GM21367 (cell line): ENCODE measurements around the gene TMEM232.
"Not testable (repeated sequence)": the region's sequence is repeated elsewhere in the genome, so short reads cannot be mapped to it uniquely, and the experiment has no call there.

Experiments used
- ATAC-seq: cut with Tn5 transposase; IDR thresholded peaks from one replicate; pipeline ENCODE4 v1.9.1; 2021; ENCODE audit not compliant: unreplicated experiment

TMEM232 gene

DNA sequence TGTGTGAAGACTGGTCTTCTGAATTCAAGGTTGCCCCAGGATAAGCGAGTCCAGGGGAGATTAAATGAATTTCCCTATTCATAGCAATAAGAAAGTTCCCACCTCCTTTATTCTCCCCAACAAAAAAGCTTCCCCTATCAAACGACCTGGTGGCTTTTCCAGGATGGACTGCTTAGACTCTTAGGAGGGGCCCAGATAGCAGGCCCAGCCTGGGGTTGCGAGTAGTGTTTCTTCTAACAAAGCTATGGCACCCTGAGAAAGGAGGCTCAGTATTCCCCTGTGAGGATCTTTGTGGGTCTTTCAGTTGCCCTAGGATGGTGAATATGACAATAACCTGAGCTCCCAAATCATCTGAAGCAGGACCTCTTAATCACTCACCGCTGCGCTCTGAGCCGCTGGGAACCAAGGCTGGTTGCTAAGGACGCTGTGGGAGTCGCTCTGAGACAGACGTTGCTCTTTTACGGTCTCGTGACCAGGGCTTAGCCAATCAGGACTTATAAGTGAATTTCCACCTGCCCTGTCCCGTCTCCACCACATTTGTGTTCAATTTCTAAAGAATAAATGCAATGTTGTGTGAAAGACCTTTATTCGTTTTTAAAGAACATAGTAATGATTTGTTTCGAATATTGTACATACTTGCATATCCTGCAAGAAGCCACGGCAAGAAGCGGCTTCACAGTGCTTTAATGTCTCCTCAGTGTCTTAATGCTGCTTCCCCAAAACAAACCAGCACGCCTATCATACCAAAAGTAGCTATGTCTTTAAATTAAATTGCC lies at the start of gene TMEM232:
TMEM232 (minus strand) TSS at position 423 of the 776 bp plus-strand sequence. CDS start 59,319 bp downstream, outside the sequence.
- ATAC-seq, result peak; percentile 100

DNA sequence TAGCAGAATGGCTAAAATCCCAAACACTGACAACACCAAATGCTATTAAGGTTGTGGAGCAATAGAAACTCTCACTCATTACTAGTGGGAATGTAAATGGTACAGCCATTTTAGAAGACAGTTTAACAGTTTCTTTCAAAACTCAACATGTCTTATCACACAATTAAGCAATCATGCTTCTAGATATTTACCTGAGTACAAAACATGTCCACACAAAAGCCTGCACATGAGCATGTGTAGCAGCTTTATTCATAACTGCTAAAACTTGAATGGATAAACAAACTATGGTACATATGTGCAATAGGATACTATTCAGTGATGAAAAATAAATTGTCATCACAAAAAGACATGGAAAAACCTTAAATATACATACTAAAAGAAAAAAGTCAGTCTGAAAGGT lies 43.8 kb upstream of the TMEM232 start:
- no peak for ATAC-seq

DNA sequence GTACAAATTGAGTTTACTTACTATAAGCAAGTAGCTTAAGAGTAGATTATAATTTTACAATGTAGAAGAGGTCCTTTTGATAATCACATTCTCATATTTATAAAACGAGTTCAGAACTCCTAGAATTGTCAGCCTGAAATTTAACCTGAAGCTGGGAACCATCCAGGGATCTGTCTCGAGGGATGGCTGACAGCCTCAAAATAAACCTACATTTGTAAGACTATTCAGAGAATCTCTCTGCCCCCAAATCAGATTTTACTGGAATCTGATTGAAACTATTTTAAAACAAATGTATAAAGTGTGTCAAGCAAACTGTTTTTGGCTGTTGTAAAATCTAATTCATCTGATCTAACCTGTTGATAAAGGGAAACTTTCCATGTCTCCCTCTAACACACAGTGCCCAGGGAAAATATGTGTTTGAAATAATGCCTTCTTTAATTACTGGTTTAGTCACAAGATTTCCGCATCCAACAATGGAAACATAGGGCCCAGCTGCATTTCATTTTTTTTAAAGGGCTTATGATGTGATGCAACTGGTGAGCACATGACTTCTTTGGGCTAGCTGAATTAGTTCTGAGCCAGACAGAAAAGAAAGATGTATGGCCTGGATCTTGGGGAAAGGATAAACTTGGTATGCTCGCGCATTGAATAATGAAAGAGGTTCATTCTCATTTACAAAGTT lies 42.7 kb upstream of the TMEM232 start:
- ATAC-seq, result no peak

DNA sequence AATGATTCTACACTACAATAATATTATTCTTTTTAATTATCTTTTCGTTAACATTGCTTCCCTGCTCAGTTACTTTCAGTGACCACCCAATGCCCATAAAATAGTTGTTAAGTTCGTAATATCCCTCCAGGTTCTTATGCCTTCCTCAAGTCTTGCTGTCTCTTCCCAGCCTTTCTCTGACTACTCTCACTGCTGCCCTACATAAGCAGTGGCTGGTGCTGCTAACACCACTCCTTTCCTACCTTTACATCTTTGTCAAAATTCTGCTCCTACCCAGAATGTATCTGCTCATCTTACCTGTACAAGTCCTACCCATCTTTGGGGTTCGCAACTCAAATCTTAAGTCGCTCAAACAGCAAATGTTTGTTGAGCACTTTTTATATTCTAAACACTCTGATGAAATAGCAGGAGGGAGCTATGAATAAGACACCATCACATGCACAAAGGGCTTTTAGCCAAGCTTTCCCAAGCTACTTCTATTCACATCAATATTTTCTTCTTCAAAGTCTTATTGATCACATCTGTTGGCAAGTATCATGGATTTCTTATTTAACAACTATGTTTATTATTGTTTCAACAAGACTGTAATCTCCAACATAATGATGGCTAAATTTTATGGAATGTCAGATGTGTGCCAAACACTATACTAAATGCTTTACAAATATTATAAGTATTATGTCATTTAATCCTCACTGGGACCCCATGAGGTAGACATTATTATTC lies 41.8 kb upstream of the TMEM232 start:
- ATAC-seq, result no peak

DNA sequence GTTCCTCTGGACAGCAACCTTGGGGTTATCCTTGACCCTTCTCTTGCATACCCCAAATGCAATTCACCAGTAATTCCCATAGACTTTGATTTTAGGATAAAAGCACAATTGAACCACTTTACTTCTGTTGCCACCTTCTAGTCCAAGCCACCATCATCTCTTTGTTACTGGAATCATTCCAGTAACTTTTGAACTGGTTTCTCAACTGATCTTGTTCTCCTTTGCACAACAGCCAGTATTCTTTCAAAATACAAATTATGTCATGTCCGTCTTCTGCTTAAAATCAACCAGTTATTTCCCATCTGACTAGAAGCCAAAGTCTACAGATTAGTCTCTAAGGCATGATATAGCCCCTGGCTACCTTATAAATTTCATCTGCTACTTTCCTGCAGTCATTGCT lies 33.7 kb upstream of the TMEM232 start:
- ATAC-seq, result no peak

DNA sequence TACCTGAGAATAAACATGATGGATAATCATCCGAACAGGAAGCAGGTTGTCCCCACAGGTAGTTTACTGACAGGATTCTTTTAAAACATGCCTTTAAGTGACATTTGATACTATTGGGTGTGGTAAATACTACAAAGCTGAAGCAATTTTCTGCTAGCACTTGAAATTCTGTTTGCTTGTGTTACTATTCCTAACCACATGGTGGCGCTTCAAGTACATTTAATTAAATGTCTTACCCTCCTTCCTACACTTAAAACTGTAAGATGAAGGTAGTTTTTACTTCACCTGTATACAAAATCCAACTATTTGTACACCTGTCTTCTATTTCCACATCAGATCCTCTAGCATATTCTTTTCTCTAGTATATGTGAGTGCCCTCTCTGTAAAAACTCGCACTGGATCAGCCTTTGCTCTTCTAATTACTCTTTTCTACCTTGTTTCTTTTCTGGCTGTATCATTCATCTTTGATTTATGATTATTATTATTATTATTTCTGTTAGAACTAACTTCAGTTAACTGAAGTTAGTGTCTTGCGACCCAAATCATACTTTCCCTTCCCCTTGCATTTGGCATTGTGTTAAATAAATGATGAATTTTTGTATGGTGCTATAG lies 30.8 kb upstream of the TMEM232 start:
- ATAC-seq, result no peak

DNA sequence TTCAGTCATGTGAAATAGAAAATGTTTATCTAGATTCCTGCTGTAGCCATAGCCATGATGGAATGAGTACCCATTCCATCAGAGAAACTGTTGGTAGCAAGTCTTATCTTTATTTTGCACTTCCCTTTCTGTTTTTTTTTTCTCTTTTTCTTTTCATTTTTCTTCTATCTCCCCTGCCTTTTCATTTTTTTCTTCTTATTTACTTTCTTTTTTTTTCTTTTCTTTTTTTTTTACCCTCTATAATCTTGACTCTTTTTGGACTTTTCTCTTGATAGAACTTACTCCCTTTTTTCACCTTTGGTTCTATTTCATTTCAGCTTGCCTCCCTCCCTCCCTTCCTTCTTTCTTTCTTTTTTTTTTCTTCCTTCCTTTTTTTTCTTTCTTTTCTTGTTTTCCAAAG lies 27.7 kb upstream of the TMEM232 start:
- ATAC-seq, result no peak

DNA sequence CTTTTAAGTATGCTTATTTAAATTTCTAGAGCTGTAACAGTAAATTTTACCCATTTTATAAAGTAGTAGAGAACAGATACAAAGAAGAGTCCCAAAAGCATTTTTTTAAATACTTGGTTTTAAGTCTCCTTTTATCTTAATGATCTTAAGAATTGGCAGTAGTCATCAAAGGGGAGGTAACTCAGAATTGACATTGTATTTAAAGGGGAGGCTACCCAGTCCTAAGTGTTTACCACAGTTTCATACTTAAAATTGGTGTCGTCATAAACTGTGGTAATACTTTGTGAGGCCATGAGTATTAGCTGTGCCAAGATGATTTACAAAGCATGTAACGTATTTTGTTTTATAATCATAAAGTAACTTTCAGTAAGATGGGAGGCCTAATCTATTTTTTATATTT lies 27.1 kb upstream of the TMEM232 start:
- ATAC-seq, result no peak

DNA sequence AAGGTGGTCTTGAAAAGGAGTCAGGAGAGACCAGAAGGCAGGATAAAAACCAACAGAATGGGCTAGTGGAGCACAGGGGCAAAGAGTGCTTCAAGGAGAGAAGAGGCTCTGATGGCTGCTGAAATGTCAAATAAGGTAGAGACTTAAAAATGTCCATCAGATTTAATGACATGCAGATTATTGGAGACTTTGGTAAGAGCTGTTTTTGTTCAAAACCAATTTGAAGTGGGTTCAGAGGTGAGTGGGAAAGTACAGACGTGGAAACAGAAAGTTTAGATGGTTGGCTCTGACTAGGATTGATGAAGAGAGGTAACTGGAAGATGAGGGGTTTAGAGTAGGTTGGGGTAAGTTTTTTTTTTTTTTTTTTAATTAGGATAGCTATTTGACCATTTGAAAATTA lies 26.5 kb upstream of the TMEM232 start:
- ATAC-seq, result peak; percentile 12

DNA sequence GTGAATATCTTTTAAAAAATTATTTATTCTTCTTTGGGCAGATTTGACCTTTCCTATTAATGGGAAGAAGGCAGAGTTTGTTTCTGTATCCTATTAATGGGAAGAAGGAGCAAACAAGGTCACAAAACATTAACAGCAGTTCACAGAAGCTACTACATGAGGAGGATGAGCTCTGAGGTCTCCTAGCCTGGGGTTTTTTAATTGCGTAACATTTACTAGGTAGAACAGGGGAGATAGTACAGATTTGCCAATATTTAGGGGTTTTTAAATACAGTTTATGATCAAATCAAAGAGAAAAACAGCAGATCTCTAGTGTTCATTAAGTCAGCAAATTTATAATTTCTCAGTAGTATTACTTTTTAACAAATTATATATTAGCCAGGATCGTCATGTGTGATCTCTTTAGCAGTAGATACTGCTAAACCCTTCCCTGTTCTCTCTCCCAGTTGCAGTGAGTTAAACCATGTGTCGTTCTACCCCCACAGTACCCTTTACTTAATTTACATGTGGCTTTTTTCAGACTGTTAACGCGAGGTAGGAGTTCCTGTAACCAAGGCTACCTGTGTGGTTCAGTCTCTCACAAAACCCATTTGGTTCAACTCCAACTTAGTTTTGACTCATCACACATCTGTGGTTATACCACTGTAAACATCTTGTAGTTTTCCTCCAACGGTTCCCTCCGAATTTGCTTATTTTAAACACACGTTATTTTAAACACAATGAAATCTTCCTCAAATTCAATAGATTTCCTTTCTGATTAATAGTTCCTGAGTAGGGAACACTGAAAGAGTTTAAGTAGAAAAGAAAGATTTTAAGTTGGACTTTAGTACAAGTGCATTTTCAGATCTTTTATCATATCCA lies 25.7 kb upstream of the TMEM232 start:
- peak; percentile 98 for ATAC-seq

DNA sequence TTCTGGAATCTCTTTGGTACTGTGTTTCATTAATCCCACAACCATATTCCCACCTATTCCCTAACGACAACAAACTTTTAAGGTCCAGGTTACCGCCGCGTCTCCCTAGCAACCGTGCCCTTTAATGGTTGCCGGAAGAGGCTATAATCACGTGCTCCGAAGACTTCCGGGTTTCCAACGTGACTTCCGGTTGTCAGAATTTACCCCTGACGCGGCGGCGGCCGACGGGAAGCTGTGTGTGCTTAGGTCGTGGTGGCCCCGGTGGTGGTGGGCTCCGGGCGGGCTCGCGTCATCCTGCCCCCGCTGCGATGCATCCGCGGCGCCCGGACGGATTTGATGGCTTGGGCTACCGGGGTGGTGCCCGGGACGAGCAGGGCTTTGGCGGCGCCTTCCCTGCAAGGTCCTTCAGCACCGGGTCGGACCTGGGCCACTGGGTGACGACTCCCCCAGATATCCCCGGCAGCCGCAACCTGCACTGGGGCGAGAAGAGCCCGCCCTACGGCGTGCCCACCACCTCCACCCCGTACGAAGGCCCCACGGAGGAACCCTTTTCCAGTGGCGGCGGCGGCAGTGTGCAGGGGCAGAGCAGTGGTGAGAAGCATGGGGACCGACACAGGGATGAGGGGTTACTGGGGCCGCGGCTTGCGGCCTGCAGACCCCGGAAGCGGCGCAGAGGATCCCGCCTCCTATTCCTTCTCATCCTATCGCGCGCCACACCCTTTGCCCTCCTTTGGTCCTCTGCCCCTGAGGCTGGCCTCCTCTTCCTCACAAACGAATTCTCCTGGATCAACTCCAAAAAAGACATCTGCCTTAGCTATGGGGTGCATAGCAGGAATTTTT lies 12.6 kb upstream of the TMEM232 start, which contains the start of gene SLC25A46:
SLC25A46 (plus strand) TSS at position 196 of the 840 bp plus-strand sequence; CDS start at position 309, 113 bp downstream.
- peak; percentile 97 for ATAC-seq

DNA sequence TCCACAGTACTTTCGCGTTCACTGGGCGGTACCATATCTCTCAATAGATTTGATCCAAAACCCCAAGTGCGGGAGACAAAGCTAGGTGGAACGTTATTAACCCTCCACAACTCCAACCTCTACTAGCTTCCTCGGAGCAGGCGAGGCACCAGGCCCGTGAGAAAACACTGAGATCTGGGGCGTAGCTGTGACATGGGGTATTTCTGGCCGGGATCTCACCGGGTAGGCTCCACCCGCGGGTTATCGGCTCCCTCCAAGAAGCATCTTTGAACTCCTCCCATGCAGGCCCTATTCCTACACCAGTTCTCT lies 12.0 kb upstream of the TMEM232 start:
- ATAC-seq, result peak; percentile 62

DNA sequence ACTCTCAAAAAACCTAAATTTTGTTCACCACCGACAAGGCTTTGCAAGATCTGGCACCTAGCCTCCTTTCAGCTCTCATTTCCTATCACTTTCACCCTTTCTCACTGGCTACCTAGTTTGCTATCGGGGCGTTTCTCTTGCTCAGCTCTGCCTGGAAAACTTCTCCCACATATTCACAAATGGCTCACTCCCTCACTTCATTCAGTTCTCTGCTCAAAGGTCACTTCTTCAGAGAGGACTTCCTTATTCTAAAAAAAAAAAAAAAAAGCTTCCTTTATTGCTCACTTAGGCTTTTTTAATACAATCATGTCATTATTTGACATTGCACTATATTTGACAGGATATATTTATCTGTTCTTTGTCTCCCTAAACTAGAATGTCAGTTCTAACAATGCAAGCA lies 10.3 kb upstream of the TMEM232 start:
- ATAC-seq, result no peak

DNA sequence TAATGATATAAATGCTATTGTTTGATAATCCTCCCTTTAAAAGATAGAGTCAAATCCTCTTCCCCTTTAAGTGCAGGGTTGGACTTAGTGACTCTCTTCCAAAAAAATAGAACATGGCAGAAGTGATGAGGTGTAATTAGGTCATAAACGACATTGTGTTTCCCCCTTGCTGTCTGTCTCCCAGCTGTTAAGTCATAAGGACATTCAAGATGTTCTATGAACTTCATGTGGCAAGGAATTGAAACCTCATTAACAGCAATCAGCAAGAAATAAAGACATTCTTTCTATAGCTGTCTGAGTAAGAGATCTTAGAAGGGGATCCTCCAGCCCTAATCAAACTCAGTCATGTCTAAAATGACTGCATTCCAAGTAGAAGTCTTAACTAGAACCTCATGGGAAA lies 9.1 kb upstream of the TMEM232 start:
- ATAC-seq, result no peak

DNA sequence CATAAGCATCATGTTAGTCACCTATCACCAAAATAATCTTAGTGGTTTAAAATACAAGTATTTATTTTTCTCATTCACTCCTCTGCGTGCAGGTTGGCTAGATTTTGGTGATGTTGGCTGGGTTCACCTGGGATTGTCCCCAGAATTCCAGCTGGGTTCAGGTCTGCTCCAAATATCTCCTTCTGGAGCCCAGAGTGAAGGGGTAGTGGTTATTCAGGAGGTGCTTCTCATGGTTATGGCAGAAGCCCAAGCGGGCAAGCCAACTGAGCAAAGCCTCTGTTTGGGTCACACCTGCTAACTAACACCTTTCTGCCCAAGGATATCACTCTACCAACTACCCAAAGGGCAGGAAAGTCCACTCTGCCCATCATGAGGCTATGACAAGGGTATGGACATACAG lies 7.6 kb upstream of the TMEM232 start:
- ATAC-seq, result no peak

DNA sequence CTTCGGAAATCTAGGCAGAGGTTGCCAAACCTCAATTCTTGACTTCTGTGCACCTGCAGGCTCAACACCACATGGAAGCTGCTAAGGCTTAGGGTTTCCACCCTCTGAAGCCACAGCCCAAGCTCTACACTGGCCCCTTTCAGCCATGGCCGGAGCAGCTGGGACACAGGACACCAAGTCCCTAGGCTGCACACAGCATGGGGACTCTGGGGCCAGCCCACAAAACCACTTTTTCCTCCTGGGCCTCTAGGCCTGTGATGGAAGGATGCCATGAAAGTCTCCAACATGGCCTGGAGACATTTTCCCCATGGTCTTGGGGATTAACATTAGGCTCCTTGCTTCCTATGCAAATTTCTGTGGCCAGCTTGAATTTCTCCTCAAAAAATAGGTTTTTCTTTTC lies 5.0 kb upstream of the TMEM232 start:
- not testable (repeated sequence) for ATAC-seq

DNA sequence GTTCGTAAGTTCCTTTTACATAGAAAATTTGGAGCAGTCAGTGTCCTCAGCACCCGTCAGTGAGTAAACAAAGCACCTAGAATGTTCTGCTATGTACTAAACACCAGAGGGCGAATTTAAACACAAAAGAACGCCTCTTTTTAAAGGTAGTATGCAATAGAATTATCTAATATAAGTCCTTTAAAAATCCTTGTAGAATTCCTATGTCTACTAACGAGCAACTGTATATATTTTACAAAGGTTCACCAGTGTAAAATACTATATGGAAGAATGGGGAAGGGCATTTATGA lies 499 bp upstream of the TMEM232 start:
- ATAC-seq, result peak; percentile 40

DNA sequence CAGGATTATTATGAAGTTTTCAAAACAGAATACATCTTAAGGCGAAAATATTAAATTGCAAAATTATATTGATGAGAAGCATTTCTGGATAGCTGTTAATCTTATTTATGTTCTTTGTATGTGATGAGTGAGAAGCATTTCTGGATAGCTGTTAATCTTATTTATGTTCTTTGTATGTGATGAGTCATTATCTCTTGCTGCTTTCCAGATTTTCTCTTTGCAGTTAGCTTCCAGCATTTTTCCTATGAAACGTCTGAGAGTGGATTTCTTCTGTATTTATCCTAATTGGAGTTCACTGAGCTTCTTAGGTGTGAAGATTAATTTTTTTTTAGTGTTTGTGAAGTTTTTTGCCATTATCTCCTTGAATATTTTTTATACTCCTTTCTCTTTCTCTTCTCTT lies 8.2 kb downstream of the TMEM232 start:
- no peak for ATAC-seq

DNA sequence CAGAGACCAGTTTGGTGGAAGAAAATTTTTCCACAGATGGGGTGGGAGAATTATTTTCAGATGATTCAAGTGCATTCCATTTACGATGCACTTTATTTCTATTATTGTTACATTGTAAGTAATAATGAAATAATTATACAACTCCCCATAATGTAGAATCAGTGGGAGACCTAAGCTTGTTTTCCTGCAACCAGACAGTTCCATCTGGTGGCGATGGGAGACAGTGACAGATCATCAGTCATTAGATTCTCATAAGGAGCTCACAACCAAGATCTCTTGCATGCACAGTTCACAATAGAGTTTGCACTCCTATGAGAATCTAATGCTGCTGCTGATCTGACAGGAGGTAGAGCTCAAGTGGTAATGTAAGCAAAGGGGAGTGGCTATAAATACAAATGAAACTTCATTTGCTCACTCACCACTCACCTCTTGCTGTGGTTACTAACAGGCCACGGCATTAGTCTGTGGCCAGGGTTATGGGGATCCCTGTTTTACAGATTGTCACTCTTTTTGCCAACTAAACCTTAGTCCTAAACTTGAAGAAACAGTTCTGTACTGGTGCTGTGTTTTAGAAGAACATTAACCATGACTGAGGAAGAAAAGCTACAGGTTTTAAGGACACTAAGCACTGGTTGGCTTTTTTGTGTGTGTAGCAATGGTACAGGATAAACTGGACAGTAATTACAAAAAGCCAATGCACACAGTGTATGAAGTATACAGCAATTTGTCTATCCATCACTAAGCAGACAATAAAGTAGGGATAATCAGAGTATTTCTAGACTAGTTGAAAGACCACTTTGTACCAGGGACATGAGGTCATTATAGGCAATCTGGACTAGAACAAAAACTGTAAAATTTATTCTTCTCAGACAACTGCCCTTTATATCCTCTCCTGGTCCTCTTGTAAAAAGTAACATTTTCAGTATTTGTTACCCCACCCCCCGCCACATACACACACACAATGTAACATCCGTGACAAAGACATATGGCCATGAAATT lies 9.9 kb downstream of the TMEM232 start:
- peak; percentile 84 for ATAC-seq
